IPS-11a (cell line): Measurements from ENCODE around the gene HOOK2.

Experiments used
- H3K4me3 ChIP-seq: one replicate; pipeline ENCODE4 v1.5.1; 2013; ENCODE audit warnings: low read depth, low read length, control low read depth

Gene HOOK2

DNA sequence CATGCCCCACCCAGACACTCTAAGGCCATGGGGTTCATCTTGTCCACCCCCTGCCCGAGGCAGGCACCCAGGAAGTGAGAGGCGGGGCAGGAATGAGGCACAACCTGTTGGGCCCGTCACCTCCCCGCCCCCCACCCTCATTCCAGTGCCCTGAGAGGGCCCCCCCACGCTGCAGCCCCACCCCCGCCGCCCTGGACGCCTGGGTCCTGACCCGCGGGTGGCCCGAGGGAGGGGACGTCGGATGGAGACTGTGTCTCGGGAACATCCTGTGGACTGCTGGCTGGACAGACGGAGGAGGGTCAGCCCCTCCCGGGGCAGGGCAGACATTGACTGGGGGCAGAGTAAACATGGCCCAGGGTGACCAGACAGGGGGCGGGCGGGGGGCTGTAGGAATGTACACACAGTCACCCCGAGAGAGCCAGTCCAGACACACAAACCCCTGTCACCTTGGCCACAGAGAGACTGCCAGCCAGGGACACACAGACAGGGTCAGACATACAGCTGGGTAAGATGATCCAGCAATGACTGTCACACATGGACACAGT, 8.6 kb upstream of the HOOK2 start:
- H3K4me3 ChIP-seq: no peak overlapping the region

DNA sequence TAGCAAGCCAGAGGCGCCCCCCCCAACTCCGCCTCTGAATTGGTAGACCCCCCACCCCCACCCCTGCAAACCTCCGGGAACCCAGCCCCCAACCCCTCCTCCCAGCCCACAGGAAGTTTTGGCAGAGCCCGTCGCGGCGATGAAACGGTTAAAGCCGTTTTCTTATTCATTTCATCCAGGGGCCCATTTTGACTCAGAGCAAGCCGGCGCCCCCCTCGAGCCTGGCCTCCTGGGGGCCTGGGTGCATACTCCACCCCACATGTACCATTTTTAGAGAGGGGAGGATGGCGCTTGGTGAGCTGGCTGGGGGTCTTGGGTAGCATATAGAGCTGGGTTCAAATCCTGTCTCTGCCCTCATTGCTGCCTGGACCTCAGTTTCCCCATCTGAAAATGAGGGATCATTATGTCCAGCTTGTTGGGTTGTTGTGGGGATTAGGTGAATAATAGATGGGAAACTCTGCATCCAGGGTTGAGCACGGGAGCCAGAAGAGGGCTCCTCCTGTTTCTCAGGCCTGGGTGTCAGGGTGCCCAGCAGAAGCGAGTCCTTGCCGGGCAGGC, 8.0 kb upstream of the HOOK2 start:
- peak overlapping the region; percentile 47 for H3K4me3 ChIP-seq

DNA sequence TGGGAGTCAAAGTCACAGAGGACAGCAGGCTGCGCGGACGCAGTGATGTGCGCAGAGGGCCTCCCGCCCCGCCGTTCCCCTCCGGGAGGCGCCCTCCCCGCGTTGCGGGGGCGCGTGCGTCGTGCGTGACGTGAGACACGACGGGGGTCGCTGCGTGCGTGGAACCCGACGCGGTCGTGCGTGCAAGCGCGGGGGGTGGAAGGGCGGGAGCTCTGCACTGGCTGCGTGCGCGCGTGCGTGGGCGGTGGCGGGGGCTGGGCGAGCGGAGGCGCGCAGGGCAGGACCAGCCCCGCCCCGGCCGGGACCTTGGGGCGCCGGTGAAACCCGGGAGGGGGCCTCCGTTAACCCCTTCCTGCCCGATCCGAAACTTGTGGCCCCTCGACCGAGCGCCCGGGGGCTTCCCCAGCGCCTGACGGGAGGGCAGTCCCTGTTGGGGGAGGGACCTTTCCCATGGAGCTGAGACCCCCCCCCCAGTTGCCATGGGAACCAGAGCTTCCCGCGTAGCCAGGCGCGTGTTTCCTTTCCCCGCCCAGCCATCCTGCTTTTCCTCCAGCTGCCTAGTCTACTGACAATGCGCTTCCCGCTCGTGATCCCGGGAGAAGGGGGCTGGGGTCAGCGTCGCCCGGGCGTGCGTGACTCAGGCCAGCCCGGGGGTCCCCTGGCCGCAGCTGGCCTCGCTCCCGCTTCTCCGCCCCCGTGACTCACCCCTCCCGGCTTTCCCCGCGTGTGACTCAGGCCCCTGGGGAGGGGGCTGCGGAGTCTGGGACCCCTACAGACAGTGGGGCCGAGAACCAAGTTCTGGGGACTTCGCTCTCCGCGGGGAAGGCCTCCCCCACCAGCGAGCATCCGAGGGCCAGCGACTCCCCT, 7.3 kb upstream of the HOOK2 start:
- peak overlapping the region; percentile 47 for H3K4me3 ChIP-seq

DNA sequence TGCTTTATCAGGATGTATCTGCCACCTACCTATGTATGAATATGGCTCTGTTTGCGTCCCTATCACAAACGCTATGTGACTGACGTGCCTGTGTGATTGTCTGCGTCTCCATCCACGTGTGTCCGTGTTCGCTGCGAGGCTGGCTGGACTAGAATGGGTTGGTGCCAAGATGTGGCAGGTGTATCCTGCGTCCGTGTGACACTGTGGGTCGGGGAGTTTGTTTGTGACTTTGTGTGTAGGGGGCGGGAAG, 6.7 kb upstream of the HOOK2 start:
- H3K4me3 ChIP-seq: peak overlapping the region; percentile 47

DNA sequence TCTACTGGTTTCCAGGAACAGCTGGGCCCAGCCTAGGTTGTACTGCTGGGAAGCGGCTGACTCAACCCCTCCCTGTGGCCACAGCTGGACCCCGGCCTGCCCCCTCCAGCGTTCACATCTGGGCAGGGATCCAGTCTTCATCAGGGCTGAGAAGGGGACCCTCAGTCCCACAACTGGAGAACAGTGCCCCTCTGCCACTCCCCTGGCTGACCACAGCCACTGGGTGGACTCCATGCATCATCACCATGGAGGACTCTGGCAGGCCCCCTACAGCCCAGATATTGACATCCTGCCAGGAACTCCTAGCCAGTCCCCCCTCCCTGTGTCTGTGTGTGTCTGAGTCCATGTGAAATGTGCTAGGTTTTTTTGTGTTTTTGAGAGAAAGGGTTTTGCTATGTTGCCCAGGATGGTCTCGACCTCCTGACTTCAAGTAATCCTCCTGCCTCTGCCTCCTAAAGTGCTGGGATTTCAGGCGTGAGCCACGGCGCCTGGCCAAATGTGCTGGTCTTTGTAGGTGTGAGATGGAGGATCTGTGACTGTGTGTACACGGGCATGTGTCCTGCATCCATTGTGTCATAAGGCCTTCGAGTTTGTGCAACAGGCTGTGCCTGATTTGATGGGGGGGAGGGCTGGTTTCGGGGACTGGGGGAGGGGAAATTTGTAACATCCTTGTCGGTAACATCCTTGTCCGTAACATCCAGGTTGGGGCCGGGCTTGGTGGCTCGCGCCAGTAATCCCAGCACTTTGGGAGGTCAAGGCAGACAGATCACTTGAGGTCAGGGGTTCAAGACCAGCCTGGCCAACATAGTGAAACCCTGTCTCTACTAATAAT, 4.0 kb upstream of the HOOK2 start:
- H3K4me3 ChIP-seq: no peak overlapping the region

DNA sequence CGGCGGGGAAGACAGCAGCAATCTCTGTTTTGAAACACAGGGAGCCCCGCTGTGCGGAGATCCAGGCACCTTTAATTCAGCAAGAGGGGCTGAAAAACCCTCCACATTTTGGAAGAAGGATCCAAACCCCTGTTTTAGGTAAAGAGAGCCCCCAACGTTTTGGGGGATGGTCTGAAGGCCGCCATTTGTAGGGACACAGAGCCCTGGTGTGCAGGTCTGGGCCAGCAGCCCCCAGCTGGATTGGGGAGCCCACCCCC, 3.5 kb upstream of the HOOK2 start:
- peak overlapping the region; percentile 1 for H3K4me3 ChIP-seq

DNA sequence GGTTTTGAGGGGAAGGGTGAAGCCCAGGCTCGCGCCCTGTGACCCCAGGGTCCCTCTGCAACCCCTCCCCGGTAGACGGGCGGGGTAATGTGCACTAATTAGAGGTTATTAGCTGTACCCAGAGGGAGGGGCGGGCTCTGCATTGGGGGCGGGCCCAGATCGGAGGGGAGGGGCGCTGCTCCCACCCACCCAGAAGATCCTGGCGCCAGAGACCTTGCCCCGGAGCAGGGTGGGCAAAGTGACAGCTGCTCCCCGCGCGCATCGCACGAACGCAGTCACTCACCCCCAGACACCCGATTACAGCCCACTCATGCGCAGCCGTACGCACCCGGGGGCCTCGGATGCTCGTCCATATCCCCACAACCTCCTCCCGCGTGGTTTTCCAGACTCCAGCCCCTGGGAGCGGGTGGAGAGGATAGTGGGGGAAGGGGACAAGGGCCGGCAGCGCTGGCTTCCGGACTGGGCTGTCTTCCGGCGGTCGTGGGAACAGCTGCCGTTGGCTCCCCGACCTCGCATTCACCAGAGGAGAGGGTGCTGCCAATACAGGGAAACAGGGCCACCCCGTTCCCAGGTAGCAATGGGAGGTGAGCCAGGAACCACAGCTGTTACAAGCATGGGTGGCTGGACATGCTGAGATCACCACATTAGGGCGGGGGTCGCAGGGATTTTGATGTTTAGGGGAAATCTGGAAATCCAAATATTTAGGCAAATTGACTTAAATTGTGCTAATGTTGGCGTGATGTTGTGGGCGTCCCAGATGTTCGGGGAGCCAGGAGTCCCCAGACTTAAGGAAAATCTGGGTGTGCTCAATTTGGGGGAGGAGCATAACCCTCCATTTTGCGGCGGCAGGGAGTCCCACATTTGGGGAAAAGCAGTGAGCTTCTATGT, 2.9 kb upstream of the HOOK2 start:
- H3K4me3 ChIP-seq: peak overlapping the region; percentile 51

DNA sequence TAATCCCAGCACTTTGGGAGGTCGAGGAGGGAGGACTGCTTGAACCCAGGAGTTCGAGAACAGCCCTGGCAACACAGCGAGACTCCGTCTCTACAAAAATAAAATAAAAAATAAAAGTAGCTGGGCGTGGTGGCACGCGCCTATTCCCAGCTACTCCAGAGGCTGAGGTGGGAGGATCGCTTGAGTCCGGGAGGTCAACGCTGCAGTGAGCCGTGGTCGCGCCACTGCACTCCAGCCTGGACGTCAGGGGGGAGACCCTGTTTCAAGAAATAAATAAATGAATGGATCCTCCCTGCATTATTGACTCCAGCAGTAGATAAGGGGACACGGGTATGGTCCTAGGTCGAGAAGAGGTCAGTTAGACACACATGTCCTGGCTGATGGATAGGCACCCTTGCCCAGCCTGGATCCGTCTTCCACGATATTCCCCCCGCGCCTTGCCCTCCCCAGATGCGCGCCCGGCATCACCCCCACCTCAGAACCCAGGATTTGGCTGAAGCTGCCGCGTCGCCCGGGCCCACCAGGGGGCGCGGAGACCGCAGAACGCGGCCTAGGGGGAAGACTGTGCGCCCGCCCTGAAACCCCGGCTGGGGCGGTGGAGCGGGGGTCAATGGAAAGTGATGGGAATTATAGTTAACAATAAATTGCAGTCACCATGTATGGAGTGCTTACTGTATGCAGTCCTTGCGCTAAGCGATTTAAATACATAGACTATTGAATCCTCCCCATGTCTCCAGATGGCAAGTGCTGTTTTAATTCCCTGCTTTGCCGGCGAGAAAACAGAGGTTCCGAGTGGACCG, 2.1 kb upstream of the HOOK2 start:
- peak overlapping the region; percentile 48 for H3K4me3 ChIP-seq

DNA sequence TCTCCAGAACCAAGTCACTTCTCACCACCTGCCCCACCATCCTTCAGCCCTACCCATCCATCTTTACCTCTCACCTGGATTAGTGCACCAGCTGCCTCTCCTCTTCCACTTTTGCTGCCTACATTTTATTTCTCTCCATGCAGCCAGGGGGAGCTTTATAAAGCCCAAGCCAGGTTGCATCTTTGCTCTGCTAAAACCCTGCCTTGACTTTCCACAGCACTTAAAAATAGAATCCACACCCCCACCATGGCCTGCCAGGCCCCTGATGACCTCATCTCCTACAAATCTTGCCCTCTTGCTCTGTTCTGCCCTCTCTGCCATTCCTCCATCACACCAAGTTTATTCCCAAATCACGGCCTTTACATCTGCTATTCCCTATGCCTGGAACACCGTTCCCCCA, 1.8 kb downstream of the HOOK2 start:
- no peak overlapping the region for H3K4me3 ChIP-seq

DNA sequence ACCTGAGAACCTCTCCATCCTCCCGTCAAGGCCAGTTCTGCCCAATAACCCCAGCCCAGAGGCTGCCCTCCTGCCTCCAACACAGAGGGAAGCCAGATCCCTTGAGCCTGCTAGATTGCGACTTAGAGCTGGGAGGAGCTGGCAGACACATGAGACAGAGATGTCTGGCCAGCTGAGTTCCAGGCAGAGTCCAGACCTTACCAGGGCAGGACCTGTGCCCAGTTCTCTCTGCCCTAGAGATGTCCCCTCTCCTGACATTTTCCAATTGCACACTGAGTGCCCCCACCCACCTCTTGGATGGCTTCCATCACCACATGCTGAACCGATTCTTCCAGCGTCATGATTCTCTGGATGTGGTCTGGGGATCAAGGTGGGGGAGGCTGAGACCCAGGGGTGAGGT, 3.0 kb downstream of the HOOK2 start:
- H3K4me3 ChIP-seq: no peak overlapping the region

DNA sequence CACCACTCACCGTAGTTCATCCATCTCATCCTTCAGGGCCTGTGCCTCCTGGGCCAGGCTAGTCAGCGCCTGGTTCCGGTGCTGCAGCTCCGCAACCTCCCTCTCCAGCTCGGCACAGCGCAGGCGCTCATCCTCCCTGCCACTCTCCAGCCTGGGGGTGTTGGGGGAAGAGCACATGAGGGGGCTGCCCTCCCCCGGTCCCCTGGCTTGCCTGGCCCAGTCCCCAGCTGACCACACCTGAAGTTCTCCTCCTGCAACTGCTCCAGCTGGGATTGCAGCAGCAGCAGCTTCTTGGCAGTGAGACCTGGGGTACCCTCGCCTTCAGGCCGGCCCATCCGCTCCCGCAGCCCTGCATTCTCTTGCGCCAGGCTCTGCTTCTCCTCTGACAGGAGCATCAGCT, 4.4 kb downstream of the HOOK2 start:
- H3K4me3 ChIP-seq: no peak overlapping the region

DNA sequence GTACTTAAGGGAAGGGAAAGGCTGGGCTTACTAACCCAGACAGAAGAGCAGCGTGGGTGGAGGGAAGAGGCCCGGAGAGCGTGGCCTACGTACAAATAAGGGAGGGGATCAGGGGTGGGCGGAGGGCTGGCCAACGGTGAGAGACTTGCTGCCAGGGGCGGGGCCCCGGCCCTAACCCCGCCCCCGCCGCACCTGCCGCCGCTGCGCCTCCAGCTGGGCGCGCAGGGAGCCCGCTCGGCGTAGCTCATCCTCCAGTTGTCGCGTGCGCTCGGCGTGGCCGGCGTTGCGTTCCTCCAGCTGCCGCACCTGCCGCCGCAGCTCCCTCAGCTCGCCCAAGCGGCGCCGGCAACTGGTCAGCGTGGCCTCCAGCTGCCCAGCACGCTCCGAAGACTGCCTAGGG, 5.7 kb downstream of the HOOK2 start:
- H3K4me3 ChIP-seq: no peak overlapping the region

DNA sequence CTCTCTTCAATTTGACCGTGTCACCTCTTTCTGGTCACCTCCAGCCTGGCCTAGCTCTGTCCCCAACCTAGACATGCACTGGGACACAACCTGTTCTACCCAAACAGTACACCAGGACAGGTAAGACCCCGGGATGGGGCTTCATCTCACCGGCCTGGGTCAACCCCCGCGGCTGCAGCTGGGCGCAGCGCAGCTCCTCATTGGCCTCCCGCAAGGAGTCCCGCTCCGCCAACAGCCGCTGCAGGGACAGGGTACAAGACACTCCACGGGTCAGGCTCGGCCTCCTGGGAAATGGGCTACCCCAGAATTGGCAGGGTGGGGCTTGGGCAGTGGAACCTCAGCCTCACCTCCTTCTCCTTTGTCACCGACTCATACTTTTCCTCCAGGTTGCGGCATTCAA, 7.7 kb downstream of the HOOK2 start:
- no peak overlapping the region for H3K4me3 ChIP-seq

DNA sequence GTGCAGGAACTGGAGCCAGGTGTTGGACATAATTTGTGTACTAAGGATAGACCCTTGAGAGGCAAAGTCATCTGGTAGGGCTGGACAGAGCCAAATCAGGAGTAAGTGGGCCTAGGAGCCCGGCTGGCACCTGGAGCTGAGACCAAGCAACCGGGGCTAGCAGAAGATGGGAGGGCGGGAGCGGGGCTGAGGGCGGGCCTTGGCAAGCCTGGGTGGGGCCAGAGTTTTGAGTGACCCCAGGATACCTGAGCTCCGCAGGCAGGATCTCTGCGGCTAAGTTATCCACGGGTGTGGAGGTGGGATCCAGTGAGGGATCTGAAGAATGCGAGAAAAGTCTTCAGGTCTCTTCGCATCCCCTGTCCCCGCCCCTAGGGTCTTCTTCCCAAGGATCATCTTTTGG, 8.2 kb downstream of the HOOK2 start:
- no peak overlapping the region for H3K4me3 ChIP-seq

DNA sequence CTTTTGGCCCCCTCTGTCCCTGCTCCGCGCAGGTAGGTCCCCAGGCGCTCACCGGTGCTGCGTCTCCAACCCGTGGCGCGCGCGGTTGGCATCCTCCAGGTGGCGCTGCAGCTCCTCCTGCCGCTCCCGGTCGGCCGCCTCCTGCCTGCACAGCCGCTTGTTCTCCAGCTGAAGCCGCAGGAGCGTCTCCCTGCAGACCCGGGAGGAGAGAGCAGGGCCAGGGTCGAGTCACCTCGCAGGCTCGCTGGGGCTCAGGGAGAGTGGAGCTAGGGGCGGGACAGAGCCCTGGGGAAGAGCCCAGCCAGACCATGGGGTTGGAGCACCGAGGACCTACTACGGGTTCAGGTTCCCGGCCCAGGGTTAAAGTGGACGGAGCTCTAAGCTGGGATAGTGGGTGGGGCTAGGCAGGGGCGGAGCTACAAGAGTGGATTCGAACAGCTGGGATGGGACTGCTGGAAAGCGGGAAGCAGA, 9.3 kb downstream of the HOOK2 start:
- H3K4me3 ChIP-seq: peak overlapping the region; percentile 30

DNA sequence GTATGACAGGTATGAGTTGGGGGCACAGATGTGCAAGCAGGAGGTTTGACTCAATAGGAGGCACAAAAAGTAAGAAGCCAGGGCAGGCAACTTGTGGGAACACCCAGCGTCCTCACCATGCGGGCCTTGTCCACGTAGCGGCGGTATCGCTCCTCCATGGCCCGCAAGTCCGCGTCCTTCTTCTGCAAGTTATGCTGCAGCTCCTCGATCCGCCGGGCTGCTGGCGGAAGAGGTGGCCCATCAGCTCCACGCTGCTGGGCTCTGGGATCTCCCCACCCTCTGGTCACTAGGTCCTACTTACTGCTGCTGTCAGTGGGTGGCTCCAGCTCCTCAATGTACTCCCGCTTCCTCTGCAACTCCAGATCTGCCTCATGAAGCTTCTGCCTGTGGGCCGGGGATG, 10.7 kb downstream of the HOOK2 start:
- H3K4me3 ChIP-seq: no peak overlapping the region

DNA sequence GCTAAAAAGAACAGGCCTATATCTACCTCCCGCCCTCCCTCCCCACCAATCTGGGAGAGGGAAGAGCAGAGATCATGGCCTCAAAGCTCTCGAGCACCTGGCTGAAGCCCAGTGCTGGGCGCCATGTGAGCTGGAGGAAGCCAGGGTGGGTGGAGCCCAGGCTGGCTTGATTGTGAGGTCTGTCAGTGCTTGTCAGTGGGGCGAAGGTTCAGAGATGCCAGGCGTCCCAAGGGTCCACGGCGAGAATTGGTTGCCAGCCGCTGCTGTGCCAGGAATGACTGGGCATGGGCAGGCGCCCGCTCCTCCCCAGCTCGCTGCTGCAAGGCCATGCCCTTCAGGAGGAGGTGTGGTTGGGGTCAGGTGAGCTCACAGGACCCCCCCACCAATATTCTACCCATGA, 12.3 kb downstream of the HOOK2 start:
- H3K4me3 ChIP-seq: no peak overlapping the region

DNA sequence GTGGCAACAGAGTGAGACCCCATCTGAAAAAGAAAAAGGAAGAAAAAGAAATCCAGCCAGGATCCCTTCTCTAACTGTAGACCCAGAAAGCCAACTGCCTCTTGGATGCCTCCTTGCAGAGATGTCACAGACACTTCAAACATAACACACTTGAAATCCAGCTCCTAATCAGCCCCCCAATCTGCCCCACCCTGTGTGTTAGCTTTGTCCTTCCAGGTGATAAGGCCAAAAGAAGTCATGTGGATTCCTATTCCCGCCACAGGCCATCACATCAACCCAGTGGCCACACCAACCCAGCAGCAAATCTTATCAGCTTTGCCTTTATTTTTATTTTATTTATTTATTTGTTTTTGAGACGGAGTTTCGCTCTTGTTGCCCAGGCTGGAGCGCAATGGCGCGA, 15.7 kb downstream of the HOOK2 start:
- no peak overlapping the region for H3K4me3 ChIP-seq

DNA sequence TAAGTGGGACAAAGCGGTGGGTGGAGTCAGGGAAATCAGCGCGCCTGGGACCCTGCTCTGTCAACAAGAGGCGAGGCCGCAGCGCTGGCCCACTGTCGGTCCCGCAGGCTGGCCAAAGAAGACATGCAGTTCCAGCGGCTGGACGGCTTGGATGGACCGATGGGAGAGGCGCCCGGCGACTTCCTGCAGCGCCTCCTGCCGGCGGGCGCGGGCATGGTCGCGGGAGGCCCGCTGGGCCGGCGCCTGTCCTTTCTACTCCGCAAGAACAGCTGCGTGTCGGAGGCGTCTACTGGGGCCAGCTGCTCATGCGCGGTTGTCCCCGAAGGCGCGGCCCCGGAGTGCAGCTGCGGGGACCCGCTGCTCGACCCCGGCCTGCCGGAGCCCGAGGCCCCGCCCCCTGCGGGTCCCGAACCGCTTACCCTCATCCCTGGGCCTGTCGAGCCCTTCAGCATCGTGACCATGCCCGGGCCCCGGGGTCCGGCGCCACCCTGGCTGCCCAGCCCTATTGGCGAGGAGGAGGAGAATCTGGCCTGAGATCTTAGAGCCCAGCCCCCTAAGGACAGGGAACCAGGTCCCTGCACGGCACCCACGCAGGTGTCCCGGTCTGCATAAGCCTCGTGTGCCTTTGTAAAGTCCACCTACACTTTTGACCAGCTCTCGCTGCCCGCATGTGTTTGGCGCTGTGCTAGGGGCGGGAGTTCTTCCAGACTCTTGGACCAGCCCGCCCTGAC, 17.6 kb downstream of the HOOK2 start:
- peak overlapping the region; percentile 30 for H3K4me3 ChIP-seq
